Stimulated activated CD4-positive, alpha-beta T cell treated with anti-CD3 and anti-CD28 coated beads, Interleukin-4, amount 100 ng/mL, for 1 hour (primary cell): Measurements from ENCODE around the gene GFOD2.
A peak's percentile ranks its signal among the peaks of the same experiment; 100 is the strongest.
"Not testable (repeated sequence)": the region's sequence is repeated elsewhere in the genome, so short reads cannot be mapped to it uniquely, and the experiment has no call there.

ENCODE experiments used
- DNase-seq: peaks from one replicate; pipeline ENCODE4 v3.0.0-alpha.2; 2020

The GFOD2 gene, protein sequence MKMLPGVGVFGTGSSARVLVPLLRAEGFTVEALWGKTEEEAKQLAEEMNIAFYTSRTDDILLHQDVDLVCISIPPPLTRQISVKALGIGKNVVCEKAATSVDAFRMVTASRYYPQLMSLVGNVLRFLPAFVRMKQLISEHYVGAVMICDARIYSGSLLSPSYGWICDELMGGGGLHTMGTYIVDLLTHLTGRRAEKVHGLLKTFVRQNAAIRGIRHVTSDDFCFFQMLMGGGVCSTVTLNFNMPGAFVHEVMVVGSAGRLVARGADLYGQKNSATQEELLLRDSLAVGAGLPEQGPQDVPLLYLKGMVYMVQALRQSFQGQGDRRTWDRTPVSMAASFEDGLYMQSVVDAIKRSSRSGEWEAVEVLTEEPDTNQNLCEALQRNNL

DNA sequence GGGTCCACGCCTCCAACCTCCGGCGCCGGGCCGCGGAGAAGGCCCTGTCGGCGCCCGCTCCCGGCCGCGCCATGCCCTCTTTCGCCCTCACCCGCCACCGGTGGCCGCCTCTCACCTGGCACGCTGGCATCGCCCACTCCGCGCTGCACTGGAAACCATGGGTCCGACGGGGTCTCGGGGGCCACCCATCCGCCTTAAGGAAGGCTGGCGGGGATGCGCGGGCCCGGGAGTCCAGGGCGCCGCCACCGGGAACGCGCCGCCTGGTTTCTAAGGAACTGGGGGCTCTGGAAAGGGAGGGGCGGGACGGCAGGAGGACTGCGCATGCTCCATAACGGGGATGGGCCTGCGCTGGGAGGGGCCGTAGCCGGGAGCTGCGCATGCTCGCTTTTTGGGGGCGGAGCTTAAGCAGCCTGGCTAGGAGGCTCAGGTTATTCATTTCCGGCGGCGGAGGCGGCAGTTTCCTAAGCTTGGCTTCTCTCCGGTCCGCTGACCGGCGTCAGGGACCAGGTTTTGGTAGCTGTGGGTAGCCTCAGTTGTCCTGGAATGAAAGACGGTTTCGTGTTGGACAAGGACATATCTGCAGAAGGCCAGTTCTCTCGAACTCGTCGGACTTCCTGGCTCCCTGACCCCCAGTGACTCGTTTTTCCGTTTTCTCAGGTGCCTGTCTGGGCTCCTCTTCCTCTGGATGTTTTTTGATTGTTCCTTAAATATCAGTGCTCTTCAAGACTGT lies at the start of gene GFOD2:
Gene GFOD2 (minus strand): TSS at position 269 of the 730 bp plus-strand sequence. CDS start 33,601 bp downstream, outside the sequence.
- DNase-seq, result peak; percentile 99

DNA sequence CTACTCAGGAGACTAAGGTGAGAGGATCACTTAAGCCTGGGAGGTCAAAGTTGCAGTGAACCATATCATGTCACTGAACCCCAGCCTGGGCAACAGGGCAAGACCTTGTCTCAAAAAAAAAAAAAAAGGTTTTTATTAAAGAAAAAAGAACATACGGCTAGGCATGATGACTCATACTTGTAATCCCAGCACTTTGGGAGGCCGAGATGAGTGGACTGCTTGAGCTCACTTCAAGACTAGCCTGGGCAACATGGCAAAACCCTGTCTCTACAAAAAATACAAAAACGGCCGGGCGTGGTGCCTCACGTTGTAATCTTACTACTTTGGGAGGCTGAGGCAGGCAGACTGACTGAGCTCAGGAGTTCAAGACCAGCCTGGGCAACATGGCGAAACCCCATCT lies 48.8 kb upstream of the GFOD2 start:
- no peak for DNase-seq

DNA sequence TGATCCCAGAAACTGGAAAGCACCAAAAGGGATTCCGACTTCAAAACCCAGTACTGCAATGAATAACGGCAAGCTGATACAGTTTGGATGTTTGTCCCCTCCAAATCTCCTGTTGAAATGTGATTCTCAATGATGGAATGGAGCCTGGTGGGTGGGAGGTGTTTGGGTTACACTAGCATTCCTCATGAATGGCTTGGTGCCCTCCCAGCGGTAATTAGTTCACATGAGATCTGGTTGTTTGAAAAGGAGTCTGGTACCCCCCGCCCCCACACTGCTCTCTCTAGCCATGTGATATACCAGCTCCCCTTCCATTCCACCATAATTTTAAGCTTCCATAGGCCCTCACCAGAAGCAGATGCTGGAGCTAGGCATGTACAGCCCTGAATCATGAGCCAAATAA lies 47.2 kb upstream of the GFOD2 start:
- no peak for DNase-seq

DNA sequence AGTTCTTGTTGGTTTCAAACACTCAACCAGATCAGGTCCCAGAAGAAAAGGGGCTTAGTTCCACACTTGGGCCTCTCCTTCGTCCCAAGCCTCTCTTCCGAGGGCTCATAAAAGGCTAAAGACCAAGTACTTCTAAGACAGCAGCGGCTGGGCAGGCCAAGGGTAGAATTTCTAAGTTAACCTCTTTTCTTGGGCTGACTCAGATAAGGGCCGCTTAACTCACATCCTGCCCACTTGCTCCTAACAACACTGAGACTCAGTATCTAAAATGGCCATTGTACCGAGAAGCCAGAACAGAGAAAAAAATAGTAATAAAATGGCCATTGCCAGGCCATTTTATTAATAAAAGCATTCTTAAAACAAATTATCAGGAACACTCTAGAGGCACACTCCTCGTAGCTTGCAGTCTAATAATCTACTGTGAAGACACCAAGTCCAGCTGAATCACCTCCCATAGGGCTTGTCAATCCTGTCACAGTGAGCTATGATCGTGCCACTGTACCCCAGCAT lies 45.1 kb upstream of the GFOD2 start:
- DNase-seq, result no peak

DNA sequence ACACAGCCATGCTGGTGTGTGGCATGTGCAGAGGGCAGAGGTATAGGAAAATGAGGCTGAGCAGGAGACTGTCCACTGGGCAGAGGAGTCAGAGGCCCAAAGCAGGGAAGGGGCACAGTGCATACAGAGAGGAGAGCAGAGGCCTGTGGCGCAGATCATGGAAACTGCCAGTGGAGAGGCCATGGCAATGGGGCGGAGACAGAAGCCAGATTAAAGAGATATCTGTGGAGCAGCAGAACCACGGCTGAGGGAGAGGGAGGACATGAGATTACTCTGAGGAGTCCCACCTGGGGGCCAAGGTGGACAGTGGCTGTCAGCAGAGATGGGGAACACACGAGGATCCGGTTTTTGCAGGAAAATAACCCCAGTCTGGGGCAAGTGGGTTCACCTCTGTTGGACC lies 44.0 kb upstream of the GFOD2 start:
- no peak for DNase-seq

DNA sequence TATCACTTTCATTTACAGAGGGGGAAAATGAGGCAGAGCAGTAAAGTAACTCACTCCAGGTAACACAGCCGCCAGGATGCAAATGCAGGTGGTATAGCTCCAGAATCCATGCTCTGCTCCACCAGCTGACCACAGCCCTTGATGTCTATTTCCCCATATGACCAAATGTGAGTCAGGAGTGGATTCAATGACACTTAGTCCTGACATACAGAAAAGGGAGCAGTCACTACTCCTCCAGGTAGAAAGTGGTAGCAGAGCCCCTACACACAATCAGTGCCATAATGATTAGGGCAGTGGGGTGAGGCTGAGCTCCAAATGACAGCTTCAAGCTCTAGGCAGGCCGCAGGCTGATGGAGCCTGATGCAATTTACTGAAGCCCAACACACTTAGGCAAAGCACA lies 43.3 kb upstream of the GFOD2 start:
- no peak for DNase-seq

DNA sequence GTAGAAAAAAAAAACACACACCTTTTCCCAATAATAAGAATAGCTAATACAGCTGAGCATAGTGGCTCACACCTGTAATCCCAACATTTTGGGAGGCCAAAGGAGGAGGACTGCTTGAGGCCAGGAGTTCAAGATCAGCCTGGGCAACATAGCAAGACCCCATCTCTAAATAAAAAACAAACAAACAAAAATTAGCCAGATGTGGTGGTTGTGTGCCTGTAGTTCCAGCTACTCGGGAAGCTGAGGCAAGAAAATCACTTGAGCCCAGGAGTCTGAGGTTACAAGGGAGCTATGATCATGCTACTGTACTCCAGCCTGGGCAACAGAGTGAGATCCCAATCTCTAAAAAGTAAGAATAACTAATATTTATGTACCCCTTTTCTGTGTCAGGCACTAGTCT lies 42.8 kb upstream of the GFOD2 start:
- no peak for DNase-seq

DNA sequence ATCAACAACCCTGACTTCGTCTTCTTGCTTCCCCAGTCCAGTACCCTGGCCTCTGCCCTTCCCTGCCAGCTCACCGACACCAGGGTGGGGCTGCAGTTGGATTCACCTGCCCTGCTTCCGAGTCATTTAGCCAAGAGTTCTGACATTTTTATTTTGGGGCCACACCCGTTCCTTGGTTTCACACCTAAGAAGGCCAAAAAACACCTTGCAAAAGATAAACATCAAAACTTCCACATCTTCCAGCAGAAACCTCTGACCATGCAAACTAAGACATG lies 41.8 kb upstream of the GFOD2 start:
- no peak for DNase-seq

DNA sequence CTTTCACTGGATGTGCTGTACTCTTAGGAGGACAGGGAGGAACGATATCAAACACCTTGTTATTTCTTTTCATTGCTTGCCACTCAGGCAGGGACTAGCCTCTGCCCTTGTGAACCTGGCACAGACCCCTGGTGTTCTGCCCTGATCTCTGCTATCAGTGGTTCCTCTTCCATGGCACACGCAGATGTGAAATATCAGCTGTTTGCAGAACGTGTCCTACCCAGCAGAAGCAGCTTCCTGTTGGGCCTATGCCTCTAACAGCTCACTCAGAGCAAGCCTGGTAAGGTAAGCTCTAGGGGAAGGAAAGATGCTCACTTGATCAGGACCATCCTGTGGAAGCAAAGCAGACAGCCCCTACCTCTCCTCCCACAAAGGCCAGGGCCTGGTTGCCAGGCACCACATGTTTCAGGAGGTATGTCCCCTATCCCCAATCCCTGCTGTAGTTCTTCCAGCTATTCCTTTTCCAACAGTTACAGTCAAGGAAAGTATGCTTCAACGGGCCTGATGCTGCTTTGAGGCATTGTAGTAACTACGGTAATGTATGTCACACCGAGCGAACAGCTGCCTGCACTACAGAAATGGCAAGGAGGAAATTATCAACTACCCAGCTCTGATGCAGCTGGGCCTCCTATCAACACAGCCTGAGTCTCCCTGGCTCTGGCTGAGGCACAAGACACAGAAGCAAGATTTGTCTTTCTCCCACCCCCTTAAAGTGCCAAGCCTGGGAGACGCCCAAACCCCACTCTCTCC lies 41.3 kb upstream of the GFOD2 start:
- no peak for DNase-seq

DNA sequence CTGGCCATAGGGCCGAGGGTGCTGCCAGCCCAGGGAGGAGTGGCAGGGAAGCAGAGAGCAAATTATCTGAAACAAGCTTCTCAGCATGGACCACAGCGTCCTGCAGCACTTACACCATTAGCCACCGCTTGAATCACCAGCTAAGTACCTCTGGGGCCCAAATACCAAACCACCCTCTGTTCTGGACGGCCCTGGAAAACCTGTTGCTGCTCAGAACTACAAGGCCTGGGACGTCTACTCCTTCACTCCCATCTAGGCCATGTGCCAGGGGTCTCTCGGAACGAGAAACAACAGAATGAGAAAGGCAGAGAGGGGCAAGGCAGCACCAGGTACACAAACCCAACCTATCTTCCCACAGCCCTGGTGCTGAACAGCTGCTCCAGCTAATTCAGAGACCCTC lies 39.9 kb upstream of the GFOD2 start:
- DNase-seq, result no peak

DNA sequence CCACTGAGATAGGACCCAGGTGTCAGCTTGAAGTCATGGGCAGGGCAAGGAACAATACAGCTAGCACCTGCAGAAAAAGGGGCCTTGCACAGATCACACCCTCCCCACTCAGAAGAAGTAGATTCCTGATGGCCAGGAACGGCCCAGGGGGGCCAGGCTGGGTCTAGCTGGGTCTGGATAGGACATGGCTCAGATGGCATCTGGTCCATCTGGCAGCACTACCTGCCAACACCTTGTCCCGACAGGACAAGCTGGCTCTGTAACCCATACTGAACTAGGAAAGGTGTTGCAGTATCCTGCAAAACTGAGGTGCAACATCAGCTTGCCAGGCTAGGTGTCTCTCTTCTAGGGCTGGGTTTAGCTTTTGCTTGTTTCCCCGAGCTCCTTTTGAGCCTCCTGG lies 38.9 kb upstream of the GFOD2 start:
- DNase-seq, result no peak

DNA sequence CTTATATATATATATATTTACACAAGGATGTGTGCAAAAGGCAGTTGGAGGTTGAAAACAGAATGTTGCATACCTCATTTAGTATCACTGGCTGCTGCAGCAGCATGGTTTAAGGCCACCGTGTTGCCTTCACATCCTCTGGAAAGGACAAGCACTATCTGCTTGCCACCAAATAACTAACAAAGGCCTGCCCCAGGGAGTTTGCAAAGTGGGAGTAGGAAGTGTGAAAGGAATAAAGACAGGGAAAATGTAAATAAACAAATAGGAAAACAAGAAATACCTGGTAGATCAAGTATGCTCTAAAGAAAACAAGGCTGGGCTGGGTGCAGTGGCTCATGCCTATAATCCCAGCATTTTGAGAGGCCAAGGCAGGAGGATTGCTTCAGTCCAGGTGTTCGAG lies 33.5 kb upstream of the GFOD2 start:
- DNase-seq, result no peak

DNA sequence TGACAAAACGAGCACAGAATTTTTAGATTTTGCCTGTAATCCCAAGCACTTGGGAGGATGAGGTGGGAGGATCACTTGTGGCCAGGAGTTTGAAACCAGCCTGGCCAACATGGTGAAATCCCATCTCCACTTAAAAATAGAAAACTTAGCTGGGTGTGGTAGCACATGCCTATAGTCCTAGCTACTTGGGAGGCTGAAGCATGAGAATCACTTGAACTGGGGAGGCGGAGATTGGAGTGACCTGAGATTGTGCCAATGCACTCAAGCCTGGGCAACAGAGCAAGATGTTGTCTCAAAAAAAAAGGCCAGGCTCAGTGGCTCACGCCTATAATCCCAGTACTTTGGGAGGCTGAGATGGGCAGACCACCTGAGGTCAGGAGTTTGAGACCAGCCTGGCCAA lies 32.2 kb upstream of the GFOD2 start:
- not testable (repeated sequence) for DNase-seq

DNA sequence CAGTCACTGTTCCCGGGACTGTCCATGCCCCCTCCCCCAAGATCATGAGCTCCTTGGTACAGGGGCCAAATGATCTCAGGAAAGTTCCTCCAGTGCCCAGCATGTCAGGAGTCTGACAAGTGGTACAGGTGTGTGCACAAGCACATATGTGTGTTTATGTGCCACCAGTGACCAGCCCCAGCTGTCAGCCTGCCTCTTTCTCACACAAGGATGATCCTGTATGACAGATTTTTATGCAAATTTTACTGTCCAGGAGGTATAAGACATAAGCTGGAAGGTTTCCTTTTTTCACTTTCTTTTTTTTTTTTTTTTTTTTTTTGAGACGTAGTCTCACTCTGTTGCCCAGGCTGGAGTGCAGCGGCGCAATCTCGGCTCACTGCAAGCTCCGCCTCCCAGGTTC lies 31.4 kb upstream of the GFOD2 start:
- DNase-seq, result no peak

DNA sequence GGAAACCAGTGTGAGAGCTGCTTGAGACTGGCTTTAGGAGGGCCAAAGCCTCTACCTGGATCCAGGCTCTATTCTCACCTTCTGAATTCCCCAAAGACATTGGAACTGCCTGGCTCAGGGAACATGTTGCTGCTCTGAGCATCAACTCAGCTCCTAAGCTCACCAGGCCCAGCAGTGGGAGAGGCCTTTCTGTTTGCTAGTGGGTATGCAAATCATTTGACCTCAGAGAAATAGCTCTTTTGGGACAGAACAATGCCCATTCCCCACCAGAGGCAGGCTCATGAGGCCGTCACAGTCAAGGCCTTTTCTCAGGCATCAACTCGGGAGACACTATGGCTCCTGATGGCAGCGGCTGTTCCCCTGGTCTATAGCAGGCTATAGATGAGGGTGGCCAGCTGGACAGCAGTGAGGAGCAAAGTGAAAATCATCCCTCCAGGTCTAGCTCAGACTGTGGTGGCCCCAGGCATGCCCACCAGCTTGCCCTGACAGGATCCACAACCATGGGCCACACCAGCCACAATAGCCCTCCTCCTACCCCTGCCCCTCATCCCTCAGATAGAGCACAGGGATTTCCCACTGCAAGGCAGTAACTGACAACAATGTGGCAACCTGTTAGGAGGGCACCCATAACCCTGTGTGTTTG lies 30.4 kb upstream of the GFOD2 start:
- no peak for DNase-seq

DNA sequence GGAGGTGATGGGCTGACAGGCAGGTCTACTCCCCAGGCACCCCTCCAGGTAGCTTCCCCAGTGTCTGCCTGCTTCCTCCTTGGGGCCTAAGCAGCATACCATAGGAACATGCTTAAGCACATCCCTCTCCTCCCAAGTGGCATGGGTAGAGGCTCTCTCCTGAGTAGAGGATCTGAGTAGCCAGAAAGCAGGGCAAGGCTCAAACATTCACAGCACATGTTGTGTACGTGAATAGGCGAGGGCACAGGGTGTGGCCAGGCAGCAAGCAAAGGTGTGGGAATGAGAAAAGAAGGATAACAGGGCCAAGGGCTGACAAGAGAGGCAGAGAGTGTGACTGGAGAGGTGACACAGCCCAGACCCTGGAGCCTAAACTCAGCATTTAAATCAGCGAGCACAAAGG lies 29.7 kb upstream of the GFOD2 start:
- DNase-seq, result no peak

DNA sequence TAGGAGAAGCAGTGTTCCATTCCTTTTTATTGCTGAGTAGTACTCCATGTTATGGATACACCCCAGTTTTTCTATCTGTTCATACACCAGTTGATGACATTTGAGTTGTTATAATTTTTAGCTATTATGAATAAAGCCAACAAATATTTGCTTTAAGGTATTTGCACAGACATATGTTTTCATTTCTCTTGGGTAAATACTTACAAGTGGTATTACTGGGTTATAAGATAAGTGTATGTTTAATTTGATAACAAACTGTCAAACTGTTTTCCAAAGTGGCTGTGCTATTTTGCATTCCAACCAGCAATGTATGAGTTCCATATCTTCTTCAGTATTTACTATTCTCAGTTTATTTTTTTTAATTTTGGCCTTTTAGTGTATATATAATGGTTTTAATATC lies 27.7 kb upstream of the GFOD2 start:
- no peak for DNase-seq

DNA sequence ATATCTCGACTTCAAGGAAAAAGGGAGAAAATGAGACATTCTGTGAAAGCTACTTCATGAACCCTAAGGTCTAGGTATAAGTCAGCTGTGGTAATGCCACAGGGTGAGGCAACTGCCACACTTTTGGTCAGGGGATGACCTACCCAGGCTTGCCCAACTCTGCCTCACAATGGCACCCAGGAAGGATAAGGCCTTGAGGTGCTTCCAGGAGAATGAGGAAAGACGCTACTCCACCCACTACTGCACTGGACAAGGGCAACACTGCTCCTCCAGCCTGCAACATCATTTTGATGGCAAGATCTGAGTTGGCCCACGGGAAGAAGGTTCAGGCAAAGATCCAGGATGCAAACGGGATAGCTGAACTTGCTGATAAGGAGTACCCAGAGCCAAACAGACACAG lies 22.0 kb upstream of the GFOD2 start:
- no peak for DNase-seq

DNA sequence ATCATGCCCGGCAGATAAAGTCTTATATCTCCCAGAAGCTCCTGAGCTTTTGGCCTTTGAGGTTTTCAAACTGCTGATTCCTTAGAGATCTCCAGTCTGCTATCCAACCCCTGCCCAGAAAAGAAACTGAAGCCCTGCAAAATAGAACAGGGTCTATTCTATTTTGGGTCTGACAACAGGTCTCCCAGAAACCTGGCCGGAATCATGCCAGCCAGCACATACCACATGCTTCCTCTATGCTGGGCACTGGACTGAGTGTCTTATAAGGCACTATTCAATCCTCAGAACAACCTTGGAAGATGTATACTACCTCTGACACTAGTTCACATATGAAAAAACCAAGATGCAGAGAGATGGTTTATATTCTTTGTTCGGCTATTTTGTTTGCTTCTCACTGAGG lies 21.3 kb upstream of the GFOD2 start:
- DNase-seq, result no peak

DNA sequence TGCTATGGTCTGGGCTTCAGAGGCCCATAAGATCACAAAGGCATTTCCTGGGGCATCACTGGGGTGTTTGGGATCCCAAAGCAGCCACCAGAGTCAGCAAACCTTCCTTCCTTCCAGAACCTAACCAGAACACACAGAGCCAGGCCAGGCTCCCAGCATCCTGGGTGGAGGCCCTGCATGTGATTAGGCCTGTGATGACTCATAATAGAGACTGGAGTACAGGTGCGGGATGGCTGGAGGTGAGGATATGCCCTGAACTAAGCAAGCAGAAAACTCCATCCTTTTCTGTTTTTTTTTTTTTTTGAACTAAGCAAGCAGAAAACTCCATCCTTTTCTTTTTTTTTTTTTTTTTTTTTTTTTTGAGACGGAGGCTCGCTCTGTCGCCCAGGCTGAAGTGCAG lies 17.7 kb upstream of the GFOD2 start:
- no peak for DNase-seq

DNA sequence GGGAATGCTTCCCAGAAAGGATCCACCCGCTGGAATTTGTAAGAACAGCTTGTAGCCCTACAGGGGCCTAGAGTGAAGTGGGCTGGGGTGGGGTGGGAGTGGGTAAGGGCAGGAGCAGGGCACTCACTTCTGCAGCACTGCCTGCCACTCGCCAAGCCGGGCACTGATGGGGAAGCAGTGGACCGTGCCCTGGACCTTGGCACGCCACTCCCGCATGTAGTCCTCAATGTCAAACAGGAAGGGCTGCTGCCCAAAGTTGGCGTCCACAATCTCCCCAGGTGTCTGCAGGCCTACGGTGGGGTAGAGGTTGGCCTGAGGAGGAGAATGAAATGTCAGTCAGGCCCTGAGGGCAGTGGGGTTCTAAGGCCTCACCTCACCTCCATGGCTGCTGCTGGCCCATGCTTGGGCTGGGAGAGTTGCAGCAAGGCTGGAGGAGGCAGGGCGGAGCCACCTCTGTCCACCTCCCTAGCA lies 15.7 kb upstream of the GFOD2 start:
- DNase-seq, result no peak

DNA sequence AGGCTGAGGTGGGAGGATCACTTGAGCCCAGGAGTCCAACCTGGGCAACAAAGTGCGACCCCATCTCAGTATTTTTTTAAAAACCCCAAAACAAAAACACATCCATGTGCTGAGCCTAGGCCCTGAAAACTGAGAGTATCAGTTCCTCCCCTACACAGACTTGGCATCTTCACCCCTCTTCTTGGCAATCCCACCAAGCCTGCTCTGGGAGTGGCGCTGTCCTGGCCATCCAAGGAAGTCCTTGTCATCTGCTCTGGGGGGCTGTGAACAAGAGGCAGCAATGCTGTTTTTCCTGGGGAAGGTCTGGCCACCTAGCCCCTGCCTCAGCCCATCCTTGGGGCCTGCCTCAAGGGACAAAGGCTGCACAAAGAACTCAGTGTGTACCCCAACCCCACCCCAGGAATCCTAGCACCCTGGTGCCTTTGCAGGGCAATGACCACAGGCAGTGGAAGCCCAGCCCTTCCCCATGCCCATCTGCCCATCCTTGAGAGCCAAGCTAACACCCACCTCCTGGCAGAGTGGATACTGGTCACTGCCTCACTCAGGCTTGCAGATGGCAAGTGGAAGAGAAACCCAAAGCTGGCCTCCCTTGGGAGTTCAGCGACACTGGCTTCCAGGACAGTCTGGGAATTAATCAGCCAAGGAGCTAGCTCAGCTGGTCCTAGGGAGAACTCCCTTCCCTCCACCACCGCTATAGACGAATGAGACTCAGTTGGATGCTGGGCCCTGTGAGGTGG lies 14.8 kb upstream of the GFOD2 start:
- DNase-seq, result no peak

DNA sequence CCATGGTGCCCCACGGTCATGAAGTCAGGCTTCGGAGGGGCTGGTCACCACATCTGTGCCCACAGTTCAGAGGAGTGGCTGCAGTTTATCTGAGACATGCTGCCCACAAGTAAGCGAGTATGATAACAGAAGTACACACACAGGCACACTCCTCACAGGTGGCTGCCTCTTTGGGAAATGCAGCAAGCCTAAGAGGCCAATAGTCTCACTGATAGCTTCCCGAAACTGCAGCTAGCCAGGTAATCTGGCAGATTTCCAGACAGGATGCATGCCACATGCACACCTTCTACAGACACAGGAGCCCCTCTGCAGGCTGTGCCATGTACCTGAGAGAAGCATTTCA lies 12.6 kb upstream of the GFOD2 start:
- DNase-seq, result no peak
